ENCODE data around the gene TMEM229B.

The TMEM229B gene

GRCh38 chr14:67429510-67430205 lies 58.9 kb downstream of the TMEM229B start:
- Histone ChIP-seq H3K27ac (replicated peaks) (no peak overlapping the region), H3K27me3 (ENCODE audit: insufficient read depth, poor library complexity, severe bottlenecking) (no peaks in the 10 kb centered on the region), H3K4me3 (replicated peaks; ENCODE audit: insufficient read depth, low read length) (no peak overlapping the region)
- TF ChIP-seq POLR2AphosphoS5 (IDR thresholded peaks at IDR 0.05; ENCODE audit: low read depth): no peak
- no peak for TF ChIP-seq REST (IDR thresholded peaks at IDR 0.05; ENCODE audit: insufficient replicate concordance, low read depth)
- TF ChIP-seq SPI1 (IDR thresholded peaks at IDR 0.05; ENCODE audit: borderline replicate concordance, low read depth): no peak
- TF ChIP-seq GABPA (IDR thresholded peaks at IDR 0.05; ENCODE audit: low read depth): no peak
- TF ChIP-seq, protein P1, sequence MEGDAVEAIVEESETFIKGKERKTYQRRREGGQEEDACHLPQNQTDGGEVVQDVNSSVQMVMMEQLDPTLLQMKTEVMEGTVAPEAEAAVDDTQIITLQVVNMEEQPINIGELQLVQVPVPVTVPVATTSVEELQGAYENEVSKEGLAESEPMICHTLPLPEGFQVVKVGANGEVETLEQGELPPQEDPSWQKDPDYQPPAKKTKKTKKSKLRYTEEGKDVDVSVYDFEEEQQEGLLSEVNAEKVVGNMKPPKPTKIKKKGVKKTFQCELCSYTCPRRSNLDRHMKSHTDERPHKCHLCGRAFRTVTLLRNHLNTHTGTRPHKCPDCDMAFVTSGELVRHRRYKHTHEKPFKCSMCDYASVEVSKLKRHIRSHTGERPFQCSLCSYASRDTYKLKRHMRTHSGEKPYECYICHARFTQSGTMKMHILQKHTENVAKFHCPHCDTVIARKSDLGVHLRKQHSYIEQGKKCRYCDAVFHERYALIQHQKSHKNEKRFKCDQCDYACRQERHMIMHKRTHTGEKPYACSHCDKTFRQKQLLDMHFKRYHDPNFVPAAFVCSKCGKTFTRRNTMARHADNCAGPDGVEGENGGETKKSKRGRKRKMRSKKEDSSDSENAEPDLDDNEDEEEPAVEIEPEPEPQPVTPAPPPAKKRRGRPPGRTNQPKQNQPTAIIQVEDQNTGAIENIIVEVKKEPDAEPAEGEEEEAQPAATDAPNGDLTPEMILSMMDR (IDR thresholded peaks at IDR 0.05; ENCODE audit: insufficient read depth, low read length): no peak
- no peak for DNase-seq (ENCODE audit: low read depth in 1 of 2, low spot score in 1 of 2)

- H3K4me3 ChIP-seq (replicated peaks; ENCODE audit: insufficient read depth, low read length): no peak overlapping the region
- TF ChIP-seq GABPA (IDR thresholded peaks at IDR 0.05; ENCODE audit: low read depth) (no peak), SPI1 (IDR thresholded peaks at IDR 0.05; ENCODE audit: borderline replicate concordance, low read depth) (no peak), REST (IDR thresholded peaks at IDR 0.05; ENCODE audit: insufficient replicate concordance, low read depth) (no peak), POLR2AphosphoS5 (IDR thresholded peaks at IDR 0.05; ENCODE audit: low read depth) (no peak)
- TF ChIP-seq, protein P1 (IDR thresholded peaks at IDR 0.05; ENCODE audit: insufficient read depth, low read length): no peak
- no peak for DNase-seq (ENCODE audit: low read depth in 1 of 2, low spot score in 1 of 2)
- no peaks in the 10 kb centered on the region for H3K27me3 ChIP-seq (ENCODE audit: insufficient read depth, poor library complexity, severe bottlenecking)
- no peak overlapping the region for H3K27ac ChIP-seq (replicated peaks)
Measured at GRCh38 chr14:67428501-67429031, 60.0 kb downstream of the TMEM229B start.

- H3K4me3 ChIP-seq (replicated peaks; ENCODE audit: insufficient read depth, low read length): no peak overlapping the region
- peak in 1 of 2 experiments; percentile 45 for DNase-seq (ENCODE audit: low read depth in 1 of 2, low spot score in 1 of 2)
- H3K27ac ChIP-seq (replicated peaks): no peak overlapping the region
- TF ChIP-seq, protein P1 (IDR thresholded peaks at IDR 0.05; ENCODE audit: insufficient read depth, low read length): peak; percentile 14
- no peak for TF ChIP-seq POLR2AphosphoS5 (IDR thresholded peaks at IDR 0.05; ENCODE audit: low read depth)
- H3K27me3 ChIP-seq (ENCODE audit: insufficient read depth, poor library complexity, severe bottlenecking): no peaks in the 10 kb centered on the region
Measured at GRCh38 chr14:67426983-67427606, 61.4 kb downstream of the TMEM229B start.
